Measurements from ENCODE around the gene ADGRD1.

Gene ADGRD1

GRCh38 chr12:130955238-130955816 is 1.6 kb downstream of the ADGRD1 start:
- no peak overlapping the region for H3K4me3 ChIP-seq (ENCODE audit: low read length)
- peaks cover 12% of the 10 kb centered on the region; the same call in 1 of the 2 replicates for H3K27me3 ChIP-seq (ENCODE audit: insufficient read depth, low read length)
- H3K4me1 ChIP-seq (ENCODE audit: insufficient read depth, low read length), result peaks cover 17% of the 10 kb centered on the region
- H3K9me3 ChIP-seq (ENCODE audit: insufficient read depth, low read depth, low read length), result no peaks in the 10 kb centered on the region
- H3K36me3 ChIP-seq (ENCODE audit: insufficient read depth, low read length), result no peaks in the 10 kb centered on the region
- WGBS, result 79% methylated on average over 11 of the region's 11 CpGs
- no peak overlapping the region for H3K27ac ChIP-seq (ENCODE audit: low read depth, low read length)
- H3K9ac ChIP-seq (ENCODE audit: low read depth, low read length), result no peak overlapping the region

GRCh38 chr12:130956009-130956408 is 2.3 kb downstream of the ADGRD1 start:
- Histone ChIP-seq H3K27me3 (ENCODE audit: insufficient read depth, low read length) (peaks cover 12% of the 10 kb centered on the region; the same call in 1 of the 2 replicates), H3K9ac (ENCODE audit: low read depth, low read length) (no peak overlapping the region), H3K27ac (ENCODE audit: low read depth, low read length) (no peak overlapping the region), H3K36me3 (ENCODE audit: insufficient read depth, low read length) (no peaks in the 10 kb centered on the region), H3K4me1 (ENCODE audit: insufficient read depth, low read length) (peaks cover 17% of the 10 kb centered on the region), H3K9me3 (ENCODE audit: insufficient read depth, low read depth, low read length) (no peaks in the 10 kb centered on the region), H3K4me3 (ENCODE audit: low read length) (no peak overlapping the region)
- 94% methylated on average over 11 of the region's 11 CpGs for whole genome bisulfite sequencing

GRCh38 chr12:130956456-130957303 is 3.0 kb downstream of the ADGRD1 start:
- H3K9me3 ChIP-seq (ENCODE audit: insufficient read depth, low read depth, low read length), result no peaks in the 10 kb centered on the region
- H3K9ac ChIP-seq (ENCODE audit: low read depth, low read length), result no peak overlapping the region
- H3K4me3 ChIP-seq (ENCODE audit: low read length), result no peak overlapping the region
- H3K27ac ChIP-seq (ENCODE audit: low read depth, low read length), result no peak overlapping the region
- WGBS, result 95% methylated on average over 14 of the region's 14 CpGs
- H3K36me3 ChIP-seq (ENCODE audit: insufficient read depth, low read length), result no peaks in the 10 kb centered on the region
- peaks cover 17% of the 10 kb centered on the region for H3K4me1 ChIP-seq (ENCODE audit: insufficient read depth, low read length)
- peaks cover 12% of the 10 kb centered on the region; the same call in 1 of the 2 replicates for H3K27me3 ChIP-seq (ENCODE audit: insufficient read depth, low read length)

- Histone ChIP-seq H3K9ac (ENCODE audit: low read depth, low read length) (no peak overlapping the region), H3K27ac (ENCODE audit: low read depth, low read length) (no peak overlapping the region), H3K4me1 (ENCODE audit: insufficient read depth, low read length) (peaks cover 17% of the 10 kb centered on the region), H3K27me3 (ENCODE audit: insufficient read depth, low read length) (peaks cover 12% of the 10 kb centered on the region; the same call in 1 of the 2 replicates), H3K9me3 (ENCODE audit: insufficient read depth, low read depth, low read length) (no peaks in the 10 kb centered on the region), H3K36me3 (ENCODE audit: insufficient read depth, low read length) (no peaks in the 10 kb centered on the region), H3K4me3 (ENCODE audit: low read length) (no peak overlapping the region)
- WGBS, result 88% methylated on average over 7 of the region's 7 CpGs
Observed at GRCh38 chr12:130957304-130957621, 3.6 kb downstream of the ADGRD1 start.

- Histone ChIP-seq H3K4me1 (ENCODE audit: insufficient read depth, low read length) (peaks cover 8% of the 10 kb centered on the region), H3K9ac (ENCODE audit: low read depth, low read length) (no peak overlapping the region), H3K36me3 (ENCODE audit: insufficient read depth, low read length) (no peaks in the 10 kb centered on the region), H3K27me3 (ENCODE audit: insufficient read depth, low read length) (peaks cover 8% of the 10 kb centered on the region; the same call in 1 of the 2 replicates), H3K9me3 (ENCODE audit: insufficient read depth, low read depth, low read length) (no peaks in the 10 kb centered on the region), H3K27ac (ENCODE audit: low read depth, low read length) (no peak overlapping the region), H3K4me3 (ENCODE audit: low read length) (no peak overlapping the region)
- WGBS, result 91% methylated on average over 26 of the region's 26 CpGs
Observed at GRCh38 chr12:130958557-130959140, 4.9 kb downstream of the ADGRD1 start.

- H3K27ac ChIP-seq (ENCODE audit: low read depth, low read length), result no peak overlapping the region
- H3K4me3 ChIP-seq (ENCODE audit: low read length), result no peak overlapping the region
- no peak overlapping the region for H3K9ac ChIP-seq (ENCODE audit: low read depth, low read length)
- 93% methylated on average over 8 of the region's 8 CpGs for WGBS
- no peaks in the 10 kb centered on the region for H3K36me3 ChIP-seq (ENCODE audit: insufficient read depth, low read length)
- 0 out of 2 replicates have a peak, but pooled peaks cover 1% of the 10 kb centered on the region for H3K27me3 ChIP-seq (ENCODE audit: insufficient read depth, low read length)
- H3K4me1 ChIP-seq (ENCODE audit: insufficient read depth, low read length), result no peaks in the 10 kb centered on the region
- no peaks in the 10 kb centered on the region for H3K9me3 ChIP-seq (ENCODE audit: insufficient read depth, low read depth, low read length)
Observed at GRCh38 chr12:130959632-130960031, 5.9 kb downstream of the ADGRD1 start.

GRCh38 chr12:130960058-130960457 is 6.4 kb downstream of the ADGRD1 start:
- 96% methylated on average over 3 of the region's 3 CpGs for WGBS

GRCh38 chr12:130960787-130961186 is 7.1 kb downstream of the ADGRD1 start:
- Histone ChIP-seq H3K36me3 (ENCODE audit: insufficient read depth, low read length) (no peaks in the 10 kb centered on the region), H3K9me3 (ENCODE audit: insufficient read depth, low read depth, low read length) (no peaks in the 10 kb centered on the region), H3K27me3 (ENCODE audit: insufficient read depth, low read length) (no peaks in the 10 kb centered on the region), H3K27ac (ENCODE audit: low read depth, low read length) (no peak overlapping the region), H3K4me3 (ENCODE audit: low read length) (no peak overlapping the region), H3K9ac (ENCODE audit: low read depth, low read length) (no peak overlapping the region), H3K4me1 (ENCODE audit: insufficient read depth, low read length) (no peaks in the 10 kb centered on the region)
- WGBS, result 94% methylated on average over 8 of the region's 8 CpGs

More at GRCh38 chr12:130960058-130960457, 6.4 kb downstream of the ADGRD1 start:
- Histone ChIP-seq H3K4me1 (ENCODE audit: insufficient read depth, low read length) (no peaks in the 10 kb centered on the region), H3K27ac (ENCODE audit: low read depth, low read length) (no peak overlapping the region), H3K9ac (ENCODE audit: low read depth, low read length) (no peak overlapping the region), H3K9me3 (ENCODE audit: insufficient read depth, low read depth, low read length) (no peaks in the 10 kb centered on the region), H3K27me3 (ENCODE audit: insufficient read depth, low read length) (no peaks in the 10 kb centered on the region), H3K36me3 (ENCODE audit: insufficient read depth, low read length) (no peaks in the 10 kb centered on the region), H3K4me3 (ENCODE audit: low read length) (no peak overlapping the region)

- Histone ChIP-seq H3K9me3 (ENCODE audit: insufficient read depth, low read depth, low read length) (no peaks in the 10 kb centered on the region), H3K4me1 (ENCODE audit: insufficient read depth, low read length) (no peaks in the 10 kb centered on the region), H3K9ac (ENCODE audit: low read depth, low read length) (no peak overlapping the region), H3K27ac (ENCODE audit: low read depth, low read length) (no peak overlapping the region), H3K27me3 (ENCODE audit: insufficient read depth, low read length) (no peaks in the 10 kb centered on the region), H3K4me3 (ENCODE audit: low read length) (no peak overlapping the region), H3K36me3 (ENCODE audit: insufficient read depth, low read length) (no peaks in the 10 kb centered on the region)
- WGBS, result 96% methylated on average over 9 of the region's 9 CpGs
Observed at GRCh38 chr12:130961921-130962451, 8.3 kb downstream of the ADGRD1 start.

GRCh38 chr12:130965214-130965613 is 11.5 kb downstream of the ADGRD1 start:
- WGBS, result 100% methylated on average over 4 of the region's 6 CpGs
- no peak overlapping the region for H3K4me3 ChIP-seq (ENCODE audit: low read length)
- no peaks in the 10 kb centered on the region for H3K4me1 ChIP-seq (ENCODE audit: insufficient read depth, low read length)

GRCh38 chr12:130965668-130966067 is 12.0 kb downstream of the ADGRD1 start:
- no peak overlapping the region for H3K9ac ChIP-seq (ENCODE audit: low read depth, low read length)
- H3K9me3 ChIP-seq (ENCODE audit: insufficient read depth, low read depth, low read length), result no peaks in the 10 kb centered on the region
- H3K36me3 ChIP-seq (ENCODE audit: insufficient read depth, low read length), result no peaks in the 10 kb centered on the region
- H3K27ac ChIP-seq (ENCODE audit: low read depth, low read length), result no peak overlapping the region
- 100% methylated on average over 2 of the region's 2 CpGs for WGBS
- H3K27me3 ChIP-seq (ENCODE audit: insufficient read depth, low read length), result no peaks in the 10 kb centered on the region
- H3K4me3 ChIP-seq (ENCODE audit: low read length), result no peak overlapping the region
- no peaks in the 10 kb centered on the region for H3K4me1 ChIP-seq (ENCODE audit: insufficient read depth, low read length)

More at GRCh38 chr12:130965214-130965613, 11.5 kb downstream of the ADGRD1 start:
- H3K27ac ChIP-seq (ENCODE audit: low read depth, low read length), result no peak overlapping the region
- no peaks in the 10 kb centered on the region for H3K36me3 ChIP-seq (ENCODE audit: insufficient read depth, low read length)
- H3K9me3 ChIP-seq (ENCODE audit: insufficient read depth, low read depth, low read length), result no peaks in the 10 kb centered on the region
- no peaks in the 10 kb centered on the region for H3K27me3 ChIP-seq (ENCODE audit: insufficient read depth, low read length)
- H3K9ac ChIP-seq (ENCODE audit: low read depth, low read length), result no peak overlapping the region
